ENCODE measurements around the gene NDUFAB1.

- TF ChIP-seq CTBP1 (IDR thresholded peaks at IDR 0.05; ENCODE audit: borderline replicate concordance) (no peak), SUZ12 (IDR thresholded peaks at IDR 0.05) (no peak), ZNF384 (IDR thresholded peaks at IDR 0.05) (no peak), FOXM1 (IDR thresholded peaks at IDR 0.05; ENCODE audit: borderline replicate concordance) (no peak), L3MBTL2 (conservative IDR thresholded peaks at IDR 0.05) (no peak), SP1 (IDR thresholded peaks at IDR 0.05) (no peak), NFRKB (IDR thresholded peaks at IDR 0.05) (no peak), TARDBP (IDR thresholded peaks at IDR 0.05) (no peak), FOXK2 (IDR thresholded peaks at IDR 0.05) (no peak), FOXA1 (IDR thresholded peaks at IDR 0.05) (no peak)
- TF ChIP-seq, protein P1, sequence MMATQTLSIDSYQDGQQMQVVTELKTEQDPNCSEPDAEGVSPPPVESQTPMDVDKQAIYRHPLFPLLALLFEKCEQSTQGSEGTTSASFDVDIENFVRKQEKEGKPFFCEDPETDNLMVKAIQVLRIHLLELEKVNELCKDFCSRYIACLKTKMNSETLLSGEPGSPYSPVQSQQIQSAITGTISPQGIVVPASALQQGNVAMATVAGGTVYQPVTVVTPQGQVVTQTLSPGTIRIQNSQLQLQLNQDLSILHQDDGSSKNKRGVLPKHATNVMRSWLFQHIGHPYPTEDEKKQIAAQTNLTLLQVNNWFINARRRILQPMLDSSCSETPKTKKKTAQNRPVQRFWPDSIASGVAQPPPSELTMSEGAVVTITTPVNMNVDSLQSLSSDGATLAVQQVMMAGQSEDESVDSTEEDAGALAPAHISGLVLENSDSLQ (IDR thresholded peaks at IDR 0.05), result no peak
Observed at GRCh38 chr16:23534868-23535860, 61.0 kb downstream of the NDUFAB1 start.
